Tibial nerve (tissue), 4 donors: ENCODE data around the gene SARM1.

Experiments used
- EP300 ChIP-seq, 2 donors: sonication (generic); formaldehyde crosslinking; IDR thresholded peaks; one replicate each; pipeline ENCODE4 v1.6.1; 2017; ENCODE audit warnings: antibody characterized with exemption in 2 of 2, mild to moderate bottlenecking in 1 of 2
- POLR2A ChIP-seq, 2 donors: fragments of 450-650 bp; IDR thresholded peaks; one replicate each; pipeline ENCODE4 v1.6.1; 2017; ENCODE audit warnings: antibody characterized with exemption in 2 of 2, mild to moderate bottlenecking in 2 of 2, moderate library complexity in 2 of 2
- TF ChIP-seq, protein P1 (sequence below), 5 experiments: fragments of 200-600 bp in 3 of 5; fragments of 450-650 bp in 2 of 5; sonication (generic) in 3 of 5; IDR thresholded peaks; one replicate each; pipeline ENCODE4 v1.5.1; 2016 to 2019; ENCODE audit warnings: antibody characterized with exemption in 5 of 5, mild to moderate bottlenecking in 3 of 5, moderate library complexity in 2 of 5

DNA sequence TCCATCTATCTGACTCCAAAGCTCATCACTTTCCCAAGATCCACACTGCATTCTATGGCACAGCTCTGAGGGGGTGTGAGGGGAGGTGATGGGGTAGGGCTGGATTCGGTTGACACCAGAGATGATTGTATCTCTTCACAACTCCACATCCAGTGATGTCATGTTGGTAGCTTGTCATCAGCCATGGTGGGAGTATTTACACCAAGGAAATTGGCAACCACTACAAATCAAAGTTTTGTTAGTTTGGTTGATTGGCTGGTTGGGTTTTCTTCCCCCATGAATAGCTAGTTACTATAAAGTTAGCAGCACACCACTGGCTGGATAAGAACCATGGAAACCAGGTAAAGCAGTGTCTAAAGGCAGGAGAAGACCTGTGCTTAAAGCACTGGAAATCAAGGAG is 19.5 kb downstream of the SARM1 start:
- TF ChIP-seq, protein P1, sequence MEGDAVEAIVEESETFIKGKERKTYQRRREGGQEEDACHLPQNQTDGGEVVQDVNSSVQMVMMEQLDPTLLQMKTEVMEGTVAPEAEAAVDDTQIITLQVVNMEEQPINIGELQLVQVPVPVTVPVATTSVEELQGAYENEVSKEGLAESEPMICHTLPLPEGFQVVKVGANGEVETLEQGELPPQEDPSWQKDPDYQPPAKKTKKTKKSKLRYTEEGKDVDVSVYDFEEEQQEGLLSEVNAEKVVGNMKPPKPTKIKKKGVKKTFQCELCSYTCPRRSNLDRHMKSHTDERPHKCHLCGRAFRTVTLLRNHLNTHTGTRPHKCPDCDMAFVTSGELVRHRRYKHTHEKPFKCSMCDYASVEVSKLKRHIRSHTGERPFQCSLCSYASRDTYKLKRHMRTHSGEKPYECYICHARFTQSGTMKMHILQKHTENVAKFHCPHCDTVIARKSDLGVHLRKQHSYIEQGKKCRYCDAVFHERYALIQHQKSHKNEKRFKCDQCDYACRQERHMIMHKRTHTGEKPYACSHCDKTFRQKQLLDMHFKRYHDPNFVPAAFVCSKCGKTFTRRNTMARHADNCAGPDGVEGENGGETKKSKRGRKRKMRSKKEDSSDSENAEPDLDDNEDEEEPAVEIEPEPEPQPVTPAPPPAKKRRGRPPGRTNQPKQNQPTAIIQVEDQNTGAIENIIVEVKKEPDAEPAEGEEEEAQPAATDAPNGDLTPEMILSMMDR (IDR thresholded peaks at IDR 0.05): no peak
- TF ChIP-seq EP300 (IDR thresholded peaks at IDR 0.05) (no peak), POLR2A (IDR thresholded peaks at IDR 0.05) (no peak)
